A673 (cell line): ENCODE data around the gene ALOXE3. TPM values are rescaled to one million over a fixed set of nuclear protein-coding genes. Genes with fewer than 3 reads are reported as not detected.

Source experiments
- BruUV-seq: library from RNA; stranded (reverse); fragments of 400-500 nt; replicated peaks from 2 replicates; lab custom pipeline; 2021; lab: Mats Ljungman, UMichigan
- CTCF ChIA-PET: fragments of 300-600 bp; sonication (Branson Sonifier 250); formaldehyde crosslinking; loops from one replicate; lab custom pipeline; 2022; ENCODE audit warnings: antibody characterized with exemption; lab: Charles Lee
- POLR2A ChIA-PET: fragments of 300-600 bp; sonication (Branson Sonifier 250); formaldehyde crosslinking; loops from one replicate; lab custom pipeline; 2022; ENCODE audit warnings: antibody characterized with exemption; ENCODE audit not compliant: low non-redundant PET; lab: Charles Lee
- DNase-seq: peaks from one replicate; pipeline ENCODE4 v3.0.0-alpha.2; 2015; ENCODE audit warnings: low spot score
- H3K27ac ChIP-seq: fragments of 200-600 bp; sonication (generic); 2 replicates; pipeline ENCODE4 v1.5.1; 2016; ENCODE audit warnings: mixed run types, low read depth, mild to moderate bottlenecking, mixed read lengths, antibody characterized with exemption, low read length; ENCODE audit not compliant: poor library complexity, severe bottlenecking
- H3K27me3 ChIP-seq: fragments of 200-600 bp; sonication (generic); replicated peaks from 2 replicates; pipeline ENCODE4 v1.6.1; 2017; ENCODE audit warnings: mixed run types, low read depth, mild to moderate bottlenecking, mixed read lengths, antibody characterized with exemption, low read length; ENCODE audit not compliant: insufficient read depth, poor library complexity
- H3K36me3 ChIP-seq: fragments of 200-600 bp; sonication (generic); 2 replicates; pipeline ENCODE4 v1.6.1; 2016; ENCODE audit warnings: mixed run types, mild to moderate bottlenecking, mixed read lengths, antibody characterized with exemption, low read length; ENCODE audit not compliant: insufficient read depth, poor library complexity, severe bottlenecking
- H3K4me1 ChIP-seq: fragments of 200-600 bp; sonication (generic); 2 replicates; pipeline ENCODE4 v1.6.1; 2017; ENCODE audit warnings: mixed run types, mild to moderate bottlenecking, mixed read lengths, antibody characterized with exemption, low read length; ENCODE audit not compliant: insufficient read depth, poor library complexity, severe bottlenecking
- H3K4me3 ChIP-seq: fragments of 200-600 bp; sonication (generic); 2 replicates; pipeline ENCODE4 v1.5.1; 2016; ENCODE audit warnings: low read depth, mixed run types, mild to moderate bottlenecking, mixed read lengths, low read length; ENCODE audit not compliant: poor library complexity, severe bottlenecking
- H3K9me3 ChIP-seq: fragments of 200-600 bp; sonication (generic); 2 replicates; pipeline ENCODE4 v1.6.1; 2016; ENCODE audit warnings: mixed run types, low read depth, mild to moderate bottlenecking, mixed read lengths, antibody characterized with exemption, low read length; ENCODE audit not compliant: poor library complexity, severe bottlenecking
- EZH2 ChIP-seq: fragments of 200-600 bp; sonication (generic); IDR thresholded peaks from 2 replicates; pipeline ENCODE4 v1.6.1; 2017; ENCODE audit warnings: borderline replicate concordance, low read depth, mild to moderate bottlenecking, mixed read lengths, antibody characterized with exemption, low read length; ENCODE audit not compliant: poor library complexity, severe bottlenecking
- intact Hi-C: fragments of 100-400 bp; cut with micrococcal nuclease; formaldehyde crosslinking; loops from one replicate; pipeline ENCODE4 v1.10.0; 2022; ENCODE audit not compliant: unreplicated experiment
- total RNA-seq: library from RNA; stranded (reverse); gene quantifications from 2 replicates; pipeline ENCODE4 v1.2.3, GENCODE V29; 2021
- TF ChIP-seq, protein P1 (sequence below): fragments of 300-800, 200-600 bp; sonication (generic); conservative IDR thresholded peaks from 2 replicates; pipeline ENCODE4 v1.5.1; 2017; ENCODE audit warnings: low read depth, mild to moderate bottlenecking, antibody characterized with exemption, low read length, moderate library complexity, mixed read lengths

Gene ALOXE3
- total RNA-seq, 1 experiment from 2014 or later, result not detected

DNA sequence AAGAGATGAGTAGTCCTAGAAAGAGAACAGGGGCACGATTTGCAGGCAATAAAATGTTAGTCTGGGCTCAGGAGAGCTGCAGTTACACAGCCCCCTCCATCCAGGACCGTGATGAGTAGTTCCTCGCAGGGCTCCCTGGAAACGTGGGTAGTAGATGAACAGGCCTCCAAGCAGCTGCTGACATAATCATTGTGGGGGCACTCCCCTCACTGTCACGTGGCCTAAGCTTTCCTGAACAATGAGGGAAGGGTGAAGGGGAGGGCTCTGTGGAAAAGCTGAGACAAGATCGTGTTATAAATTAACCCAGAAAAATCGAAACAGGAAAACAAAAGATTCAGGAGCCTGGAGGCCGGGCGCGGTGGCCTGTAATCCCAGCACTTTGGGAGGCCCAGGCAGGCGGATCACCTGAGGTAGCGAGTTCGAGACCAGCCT lies 35.2 kb upstream of the ALOXE3 start:
- TF ChIP-seq, protein P1, sequence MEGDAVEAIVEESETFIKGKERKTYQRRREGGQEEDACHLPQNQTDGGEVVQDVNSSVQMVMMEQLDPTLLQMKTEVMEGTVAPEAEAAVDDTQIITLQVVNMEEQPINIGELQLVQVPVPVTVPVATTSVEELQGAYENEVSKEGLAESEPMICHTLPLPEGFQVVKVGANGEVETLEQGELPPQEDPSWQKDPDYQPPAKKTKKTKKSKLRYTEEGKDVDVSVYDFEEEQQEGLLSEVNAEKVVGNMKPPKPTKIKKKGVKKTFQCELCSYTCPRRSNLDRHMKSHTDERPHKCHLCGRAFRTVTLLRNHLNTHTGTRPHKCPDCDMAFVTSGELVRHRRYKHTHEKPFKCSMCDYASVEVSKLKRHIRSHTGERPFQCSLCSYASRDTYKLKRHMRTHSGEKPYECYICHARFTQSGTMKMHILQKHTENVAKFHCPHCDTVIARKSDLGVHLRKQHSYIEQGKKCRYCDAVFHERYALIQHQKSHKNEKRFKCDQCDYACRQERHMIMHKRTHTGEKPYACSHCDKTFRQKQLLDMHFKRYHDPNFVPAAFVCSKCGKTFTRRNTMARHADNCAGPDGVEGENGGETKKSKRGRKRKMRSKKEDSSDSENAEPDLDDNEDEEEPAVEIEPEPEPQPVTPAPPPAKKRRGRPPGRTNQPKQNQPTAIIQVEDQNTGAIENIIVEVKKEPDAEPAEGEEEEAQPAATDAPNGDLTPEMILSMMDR, result no peak
- no peak for TF ChIP-seq EZH2
- BruUV-seq, result TSS peak; percentile 2
- Histone ChIP-seq H3K27ac (peak overlapping the region; percentile 97), H3K4me3 (peak overlapping the region; percentile 51), H3K4me1 (peaks cover 43% of the 10 kb centered on the region), H3K36me3 (peaks cover 20% of the 10 kb centered on the region), H3K27me3 (no peaks in the 10 kb centered on the region), H3K9me3 (no peaks in the 10 kb centered on the region)
- DNase-seq, result peak; percentile 89
- ChIA-PET CTCF (no interaction called here), POLR2A (interaction anchor here (0.5 kb wide), 1 partner anchor 48 kb away, joined by 4 read pairs; no protein-coding TSS in a partner anchor)
- intact Hi-C loops, result no loop called here

DNA sequence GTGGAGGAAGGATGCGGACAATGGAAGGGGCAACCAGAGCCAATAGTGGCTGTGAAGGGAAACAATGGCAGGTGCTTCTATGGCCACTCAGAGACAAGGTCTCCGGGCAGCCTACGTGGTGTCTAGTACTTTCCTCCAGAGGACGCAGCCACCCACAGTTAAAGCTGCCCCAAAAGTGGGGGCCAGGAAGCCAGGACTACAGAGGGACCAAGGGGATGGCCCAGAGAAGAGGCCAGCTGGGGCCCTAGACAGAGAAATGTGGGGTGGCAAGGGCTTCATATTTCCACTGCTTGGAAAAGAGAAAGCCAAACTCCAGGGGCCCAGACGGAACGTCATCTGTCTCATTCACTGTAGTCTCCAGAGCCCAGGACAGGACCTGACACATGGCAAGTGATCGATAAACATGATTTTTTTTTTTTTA lies 34.7 kb upstream of the ALOXE3 start:
- BruUV-seq, result no TSS peak
- DNase-seq, result no peak
- H3K27me3 ChIP-seq, result no peaks in the 10 kb centered on the region
- POLR2A ChIA-PET, result interaction anchor here (0.5 kb wide), 1 partner anchor 48 kb away, joined by 4 read pairs; no protein-coding TSS in a partner anchor
- peak overlapping the region; percentile 97 for H3K27ac ChIP-seq
- H3K36me3 ChIP-seq, result peaks cover 21% of the 10 kb centered on the region
- peaks cover 43% of the 10 kb centered on the region for H3K4me1 ChIP-seq
- no peaks in the 10 kb centered on the region for H3K9me3 ChIP-seq
- H3K4me3 ChIP-seq, result no peak overlapping the region
- TF ChIP-seq, protein P1, result no peak
- TF ChIP-seq EZH2, result no peak
- CTCF ChIA-PET, result no interaction called here
- intact Hi-C loops, result no loop called here

DNA sequence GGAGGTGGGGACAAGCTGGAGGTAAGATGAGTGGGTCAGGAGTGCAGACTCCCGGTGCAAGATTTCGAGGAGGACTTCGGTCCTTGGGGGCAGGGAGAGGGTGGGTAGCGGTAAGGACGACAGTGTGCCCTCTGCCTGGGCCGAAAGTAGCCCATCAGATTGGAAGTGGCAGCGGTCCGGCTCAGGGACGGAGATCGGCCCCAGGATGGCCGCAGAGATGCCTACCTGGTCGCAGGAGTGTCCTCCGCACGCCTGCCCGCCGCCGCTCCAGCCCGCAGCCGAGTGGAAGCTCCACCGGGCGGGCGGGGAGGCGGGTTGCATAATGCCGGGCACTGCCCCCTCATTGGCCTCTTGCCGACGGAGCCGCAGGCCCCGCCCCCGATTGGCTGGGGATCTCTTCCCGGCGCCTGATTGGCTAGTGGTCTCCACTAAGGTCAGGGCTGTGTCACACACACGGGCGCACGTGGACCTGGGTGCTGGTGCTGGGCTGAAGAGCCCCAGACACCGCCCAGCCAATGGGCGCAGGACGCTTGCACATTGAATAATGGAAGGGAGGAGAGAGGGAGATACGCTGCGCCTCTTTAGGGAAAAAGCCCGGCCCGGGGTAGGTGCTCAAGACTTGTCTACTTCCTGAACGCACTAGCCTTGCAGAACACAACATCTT lies 33.9 kb upstream of the ALOXE3 start, which contains the start of gene PER1:
Gene PER1 (minus strand): TSS at position 293 of the 664 bp plus-strand sequence. CDS start 1,698 bp downstream, outside the sequence.
- Histone ChIP-seq H3K9me3 (no peaks in the 10 kb centered on the region), H3K36me3 (peaks cover 29% of the 10 kb centered on the region), H3K4me1 (peaks cover 43% of the 10 kb centered on the region), H3K27ac (peak within 1 kb of the TSS; percentile 97), H3K4me3 (peak within 1 kb of the TSS; percentile 83), H3K27me3 (no peaks in the 10 kb centered on the region)
- POLR2A ChIA-PET, result interaction anchor here (0.6 to 1.0 kb wide), 2 partner anchors 16 to 21 kb away, joined by 3 to 6 read pairs; no protein-coding TSS in a partner anchor
- BruUV-seq, result no TSS peak
- DNase-seq, result peak; percentile 93
- no peak for TF ChIP-seq EZH2
- TF ChIP-seq, protein P1, result no peak
- CTCF ChIA-PET, result no interaction called here
- intact Hi-C loops, result loop anchor here (1.0 kb wide), 1 partner anchor 13 kb away; no protein-coding TSS in a partner anchor
